ENCODE results near the gene SLC7A9.

SLC7A9 gene

GRCh38 chr19:32869369-32869965 is at the start of gene SLC7A9:
TSS of gene SLC7A9 (minus strand) at chr19:32869767. CDS start at chr19:32868534, 1,233 bp downstream.
- no peak for DNase-seq (ENCODE audit: low read depth)

- DNase-seq (ENCODE audit: low read depth): no peak
Observed at GRCh38 chr19:32919365-32919764, 49.8 kb upstream of the SLC7A9 start.

- DNase-seq (ENCODE audit: low read depth): no peak
Observed at GRCh38 chr19:32917616-32917996, 48.0 kb upstream of the SLC7A9 start.

- no peak for DNase-seq (ENCODE audit: low read depth)
Observed at GRCh38 chr19:32916969-32917615, 47.5 kb upstream of the SLC7A9 start.

GRCh38 chr19:32914879-32915660 is 45.5 kb upstream of the SLC7A9 start:
- no peak for DNase-seq (ENCODE audit: low read depth)

- DNase-seq (ENCODE audit: low read depth): no peak
Observed at GRCh38 chr19:32911467-32911866, 41.9 kb upstream of the SLC7A9 start.

GRCh38 chr19:32910874-32911273 is 41.3 kb upstream of the SLC7A9 start:
- no peak for DNase-seq (ENCODE audit: low read depth)

- DNase-seq (ENCODE audit: low read depth): no peak
Observed at GRCh38 chr19:32910094-32910493, 40.5 kb upstream of the SLC7A9 start.

- no peak for DNase-seq (ENCODE audit: low read depth)
Observed at GRCh38 chr19:32909257-32909656, 39.7 kb upstream of the SLC7A9 start.

- no peak for DNase-seq (ENCODE audit: low read depth)
Observed at GRCh38 chr19:32908641-32909190, 39.1 kb upstream of the SLC7A9 start.

GRCh38 chr19:32902448-32902847 is 32.9 kb upstream of the SLC7A9 start:
- no peak for DNase-seq (ENCODE audit: low read depth)

GRCh38 chr19:32901504-32902161 is 32.1 kb upstream of the SLC7A9 start:
- no peak for DNase-seq (ENCODE audit: low read depth)

- no peak for DNase-seq (ENCODE audit: low read depth)
Observed at GRCh38 chr19:32896516-32897214, 27.1 kb upstream of the SLC7A9 start.

- no peak for DNase-seq (ENCODE audit: low read depth)
Observed at GRCh38 chr19:32895384-32895783, 25.8 kb upstream of the SLC7A9 start.

GRCh38 chr19:32891609-32892008 is 22.0 kb upstream of the SLC7A9 start:
- no peak for DNase-seq (ENCODE audit: low read depth)

- DNase-seq (ENCODE audit: low read depth): no peak
Observed at GRCh38 chr19:32890841-32891240, 21.3 kb upstream of the SLC7A9 start.

- no peak for DNase-seq (ENCODE audit: low read depth)
Observed at GRCh38 chr19:32890326-32890725, 20.8 kb upstream of the SLC7A9 start.

- no peak for DNase-seq (ENCODE audit: low read depth)
Observed at GRCh38 chr19:32889137-32889934, 19.8 kb upstream of the SLC7A9 start.

GRCh38 chr19:32887572-32888215 is 18.1 kb upstream of the SLC7A9 start:
- no peak for DNase-seq (ENCODE audit: low read depth)

GRCh38 chr19:32886241-32886640 is 16.7 kb upstream of the SLC7A9 start:
- DNase-seq (ENCODE audit: low read depth): no peak
